Chondrocyte (in vitro differentiated cells): ENCODE data around the gene NOS3. TPM values are rescaled to one million over a fixed set of nuclear protein-coding genes. Genes with fewer than 3 reads are reported as not detected.
"Not testable (repeated sequence)": the region's sequence is repeated elsewhere in the genome, so short reads cannot be mapped to it uniquely, and the experiment has no call there.

ENCODE experiments used
- DNase-seq: peaks from one replicate; pipeline ENCODE4 v3.0.0; 2021; ENCODE audit warnings: mixed read lengths, low spot score
- H3K27ac Mint-ChIP-seq: one replicate; pipeline ENCODE4 v1.8.0; 2021; ENCODE audit warnings: mild to moderate bottlenecking, moderate library complexity, mixed read lengths; ENCODE audit not compliant: unreplicated experiment
- H3K27me3 Mint-ChIP-seq: 2 replicates; pipeline ENCODE4 v1.8.0; 2021; ENCODE audit warnings: low read depth, mixed read lengths
- H3K36me3 Mint-ChIP-seq: 2 replicates; pipeline ENCODE4 v1.8.0; 2021; ENCODE audit warnings: low read depth, mixed read lengths
- H3K4me1 Mint-ChIP-seq: 2 replicates; pipeline ENCODE4 v1.8.0; 2021; ENCODE audit warnings: low read depth, mild to moderate bottlenecking, mixed read lengths
- H3K4me3 Mint-ChIP-seq: one replicate; pipeline ENCODE4 v1.8.0; 2021; ENCODE audit warnings: mild to moderate bottlenecking, moderate library complexity, mixed read lengths; ENCODE audit not compliant: unreplicated experiment
- H3K9me3 Mint-ChIP-seq: 2 replicates; pipeline ENCODE4 v1.8.0; 2021; ENCODE audit warnings: low read depth, mixed read lengths
- total RNA-seq: library from RNA; stranded (reverse); gene quantifications from 3 replicates; pipeline ENCODE4 v1.2.1, GENCODE V29; 2021
- TF ChIP-seq, protein P1 (sequence below): fragments of 200-600 bp; sonication (generic); IDR thresholded peaks from 2 replicates; pipeline ENCODE4 v1.5.0; 2021; ENCODE audit warnings: antibody characterized with exemption, mild to moderate bottlenecking, moderate library complexity

Gene NOS3
- total RNA-seq, 1 donor from 2014 or later, result not detected

DNA sequence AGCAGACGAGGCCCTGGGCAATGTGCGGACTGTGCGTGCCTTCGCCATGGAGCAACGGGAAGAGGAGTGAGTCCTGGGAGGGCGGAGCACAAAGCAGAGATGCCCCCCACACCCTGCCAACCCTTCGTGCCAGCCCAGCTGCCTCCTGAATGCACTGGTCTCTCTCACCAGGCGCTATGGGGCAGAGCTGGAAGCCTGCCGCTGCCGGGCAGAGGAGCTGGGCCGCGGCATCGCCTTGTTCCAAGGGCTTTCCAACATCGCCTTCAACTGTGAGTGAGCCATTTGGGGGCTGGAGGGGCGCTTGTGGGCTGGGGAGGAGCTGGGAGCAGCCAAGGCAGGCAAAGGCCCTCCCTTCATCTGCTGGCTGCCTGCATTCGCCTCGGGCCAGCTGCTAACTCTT lies 45.1 kb downstream of the NOS3 start:
- TF ChIP-seq, protein P1, sequence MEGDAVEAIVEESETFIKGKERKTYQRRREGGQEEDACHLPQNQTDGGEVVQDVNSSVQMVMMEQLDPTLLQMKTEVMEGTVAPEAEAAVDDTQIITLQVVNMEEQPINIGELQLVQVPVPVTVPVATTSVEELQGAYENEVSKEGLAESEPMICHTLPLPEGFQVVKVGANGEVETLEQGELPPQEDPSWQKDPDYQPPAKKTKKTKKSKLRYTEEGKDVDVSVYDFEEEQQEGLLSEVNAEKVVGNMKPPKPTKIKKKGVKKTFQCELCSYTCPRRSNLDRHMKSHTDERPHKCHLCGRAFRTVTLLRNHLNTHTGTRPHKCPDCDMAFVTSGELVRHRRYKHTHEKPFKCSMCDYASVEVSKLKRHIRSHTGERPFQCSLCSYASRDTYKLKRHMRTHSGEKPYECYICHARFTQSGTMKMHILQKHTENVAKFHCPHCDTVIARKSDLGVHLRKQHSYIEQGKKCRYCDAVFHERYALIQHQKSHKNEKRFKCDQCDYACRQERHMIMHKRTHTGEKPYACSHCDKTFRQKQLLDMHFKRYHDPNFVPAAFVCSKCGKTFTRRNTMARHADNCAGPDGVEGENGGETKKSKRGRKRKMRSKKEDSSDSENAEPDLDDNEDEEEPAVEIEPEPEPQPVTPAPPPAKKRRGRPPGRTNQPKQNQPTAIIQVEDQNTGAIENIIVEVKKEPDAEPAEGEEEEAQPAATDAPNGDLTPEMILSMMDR, result no peak
- Mint-ChIP-seq H3K27me3 (no peaks in the 10 kb centered on the region), H3K4me3 (no peak overlapping the region), H3K27ac (no peak overlapping the region), H3K9me3 (no peaks in the 10 kb centered on the region), H3K4me1 (peaks cover 27% of the 10 kb centered on the region), H3K36me3 (peaks cover 3% of the 10 kb centered on the region)
- DNase-seq, result no peak

GRCh38 chr7:151038951-151039849 lies 48.4 kb downstream of the NOS3 start:
- H3K4me1 Mint-ChIP-seq, result peaks cover 27% of the 10 kb centered on the region
- no peaks in the 10 kb centered on the region for H3K27me3 Mint-ChIP-seq
- peak overlapping the region; percentile 28 for H3K4me3 Mint-ChIP-seq
- TF ChIP-seq, protein P1, result no peak
- H3K27ac Mint-ChIP-seq, result peak overlapping the region; percentile 96
- no peaks in the 10 kb centered on the region for H3K9me3 Mint-ChIP-seq
- peaks cover 3% of the 10 kb centered on the region for H3K36me3 Mint-ChIP-seq
- DNase-seq, result no peak

GRCh38 chr7:151039850-151040548 lies 49.2 kb downstream of the NOS3 start:
- no peak overlapping the region for H3K4me3 Mint-ChIP-seq
- peak overlapping the region; percentile 96 for H3K27ac Mint-ChIP-seq
- H3K9me3 Mint-ChIP-seq, result no peaks in the 10 kb centered on the region
- peaks cover 3% of the 10 kb centered on the region for H3K36me3 Mint-ChIP-seq
- peaks cover 27% of the 10 kb centered on the region for H3K4me1 Mint-ChIP-seq
- TF ChIP-seq, protein P1, result no peak
- H3K27me3 Mint-ChIP-seq, result no peaks in the 10 kb centered on the region
- no peak for DNase-seq

GRCh38 chr7:151040616-151041375 lies 50.0 kb downstream of the NOS3 start:
- TF ChIP-seq, protein P1, result no peak
- H3K4me3 Mint-ChIP-seq, result no peak overlapping the region
- no peaks in the 10 kb centered on the region for H3K9me3 Mint-ChIP-seq
- H3K27ac Mint-ChIP-seq, result no peak overlapping the region
- H3K36me3 Mint-ChIP-seq, result no peaks in the 10 kb centered on the region
- H3K4me1 Mint-ChIP-seq, result peaks cover 32% of the 10 kb centered on the region
- no peaks in the 10 kb centered on the region for H3K27me3 Mint-ChIP-seq
- no peak for DNase-seq

DNA sequence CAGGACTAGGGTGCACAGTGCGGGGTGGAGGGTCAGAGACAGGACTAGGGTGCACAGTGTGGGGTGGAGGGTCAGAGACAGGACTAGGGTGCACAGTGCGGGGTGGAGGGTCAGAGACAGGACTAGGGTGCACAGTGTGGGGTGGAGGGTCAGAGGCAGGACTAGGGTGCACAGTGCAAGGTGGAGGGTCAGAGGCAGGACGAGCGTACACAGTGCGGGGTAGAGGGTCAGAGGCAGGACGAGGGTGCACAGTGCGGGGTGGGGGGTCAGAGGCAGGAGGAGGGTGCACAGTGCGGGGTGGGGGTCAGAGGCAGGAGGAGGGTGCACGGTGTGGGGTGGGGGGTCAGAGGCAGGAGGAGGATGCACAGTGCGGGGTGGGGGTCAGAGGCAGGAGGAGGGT lies 52.6 kb downstream of the NOS3 start:
- not testable (repeated sequence) for H3K9me3 Mint-ChIP-seq, DNase-seq, H3K4me3 Mint-ChIP-seq, H3K36me3 Mint-ChIP-seq, H3K27me3 Mint-ChIP-seq, H3K27ac Mint-ChIP-seq
- H3K4me1 Mint-ChIP-seq, result peaks cover 44% of the 10 kb centered on the region
